Activated CD4-positive, alpha-beta T cell treated with anti-CD3 and anti-CD28 coated beads for 4 hours (primary cell): ENCODE data around the gene PTGER3.

Experiments used
- DNase-seq, 2 donors: peaks; one replicate each; pipeline ENCODE4 v3.0.0-alpha.2; 2020

Gene PTGER3

DNA sequence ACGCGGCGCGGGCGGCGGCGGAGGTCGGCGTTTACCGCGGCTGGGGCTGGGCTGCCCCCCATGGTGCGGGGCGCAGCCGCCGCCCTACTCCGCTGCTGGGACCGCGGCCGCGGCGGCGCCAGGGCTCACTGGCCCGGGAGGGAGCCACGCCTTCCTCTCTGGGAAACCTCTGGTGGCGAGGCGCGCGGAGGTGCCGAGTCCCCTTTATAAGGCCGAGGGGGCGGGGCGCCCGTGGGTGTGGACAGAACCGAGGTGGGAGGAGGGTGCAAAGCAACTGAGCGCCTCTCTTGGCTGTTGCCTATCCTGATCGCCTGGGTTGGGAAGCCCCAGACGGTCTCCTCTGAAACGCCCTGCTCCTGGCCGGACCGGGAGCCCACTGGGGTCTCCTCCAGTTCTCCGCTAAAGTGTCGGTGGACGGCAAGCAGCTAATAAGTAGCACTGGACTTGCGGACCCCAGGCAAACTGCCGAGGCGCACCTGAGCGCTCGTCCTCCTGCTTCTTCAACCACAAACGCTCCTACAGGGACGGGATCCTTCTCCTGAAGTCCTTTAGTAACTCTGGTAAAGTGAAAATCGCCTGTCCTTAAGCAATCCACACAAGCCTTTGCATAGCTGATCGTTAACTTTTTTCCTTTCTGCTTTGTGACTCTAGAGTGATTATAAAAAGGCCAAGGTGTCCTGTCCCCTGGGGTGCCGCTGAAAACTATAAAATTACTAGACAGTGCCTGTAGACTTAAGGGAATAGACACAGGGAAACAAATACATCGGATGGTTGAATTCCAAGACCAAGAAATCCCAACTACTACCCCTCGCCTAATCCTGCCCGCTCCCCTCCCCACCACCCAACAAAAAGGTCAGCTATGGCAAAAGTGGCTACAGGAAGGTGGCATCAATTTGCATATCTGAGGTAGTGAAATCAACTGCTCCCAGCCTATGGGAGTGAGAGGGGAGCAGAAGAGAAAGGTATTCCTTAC is at the start of gene PTGER3:
Gene PTGER3 (minus strand): TSS at position 182 of the 973 bp plus-strand sequence. CDS start 239 bp downstream, outside the sequence.
- peak; percentile 47 to 50 for DNase-seq

- DNase-seq = no peak
Observed at GRCh38 chr1:71094913-71095312, 47.3 kb upstream of the PTGER3 start.

DNA sequence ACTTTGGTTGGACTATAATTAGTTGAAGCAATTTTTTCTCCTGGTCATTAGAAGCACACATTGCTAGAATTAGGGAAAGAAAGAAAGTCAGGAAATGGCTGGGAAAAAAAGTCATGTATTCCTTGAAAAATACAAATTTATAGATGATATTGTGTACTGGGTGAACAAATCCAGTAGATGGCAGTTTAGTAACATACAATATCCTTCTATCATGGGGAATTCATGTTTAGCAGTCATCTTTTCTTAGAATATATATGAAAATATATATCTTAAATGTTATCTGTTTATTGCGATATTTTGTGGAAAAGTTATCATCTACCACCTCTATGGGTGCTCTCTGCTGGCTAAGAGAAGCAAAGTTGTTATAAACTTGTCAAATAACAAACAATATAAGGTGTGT is 46.3 kb upstream of the PTGER3 start:
- no peak for DNase-seq

- DNase-seq = no peak
Observed at GRCh38 chr1:71089536-71090270, 42.1 kb upstream of the PTGER3 start.

DNA sequence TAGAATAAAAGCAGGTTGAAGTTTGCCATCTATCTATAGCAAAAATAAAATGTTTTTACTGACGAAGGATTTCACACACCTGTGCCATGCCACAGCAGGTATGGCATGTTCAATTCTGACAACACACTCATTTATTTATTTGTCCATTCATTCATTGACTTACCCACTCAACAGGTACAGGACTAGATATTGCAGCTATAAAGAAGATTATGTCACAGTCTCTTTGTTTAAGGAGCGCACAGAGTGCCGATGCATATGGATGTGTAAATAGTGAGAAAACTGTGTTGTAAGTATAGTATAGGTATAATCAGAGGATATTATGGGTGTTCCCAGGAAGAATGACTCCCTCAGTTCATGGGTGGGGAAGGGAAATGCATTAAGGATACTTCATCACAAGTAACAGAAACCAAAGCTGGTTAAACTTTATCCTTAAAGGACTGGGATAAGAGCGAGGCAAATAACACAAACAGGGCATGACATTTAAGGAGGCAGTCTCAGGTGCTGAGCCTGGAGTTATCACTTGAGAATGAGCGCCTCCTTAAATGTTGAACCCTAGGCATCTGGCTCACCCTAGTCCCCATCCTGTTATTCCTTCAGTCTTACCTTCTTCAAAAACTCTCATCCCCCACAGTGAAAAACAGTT is 41.1 kb upstream of the PTGER3 start:
- no peak for DNase-seq

DNA sequence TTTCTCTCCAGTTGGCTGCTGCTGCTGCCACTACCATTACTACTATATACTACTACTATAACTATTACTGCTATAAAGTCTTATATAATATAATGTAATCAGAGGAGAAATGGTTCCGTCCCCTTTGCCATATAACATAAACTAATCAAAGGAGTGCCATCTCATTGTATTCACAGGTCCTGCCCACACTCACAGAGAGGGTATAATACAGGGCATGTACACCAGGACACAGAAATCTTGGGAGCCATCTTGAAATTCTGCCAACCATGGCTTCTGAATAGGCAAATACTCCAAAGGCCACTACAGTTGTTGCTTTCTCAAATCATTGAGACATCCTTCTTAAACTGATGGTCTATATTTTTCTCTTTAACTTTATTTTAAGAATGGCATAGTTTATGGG is 40.1 kb upstream of the PTGER3 start:
- no peak for DNase-seq

DNA sequence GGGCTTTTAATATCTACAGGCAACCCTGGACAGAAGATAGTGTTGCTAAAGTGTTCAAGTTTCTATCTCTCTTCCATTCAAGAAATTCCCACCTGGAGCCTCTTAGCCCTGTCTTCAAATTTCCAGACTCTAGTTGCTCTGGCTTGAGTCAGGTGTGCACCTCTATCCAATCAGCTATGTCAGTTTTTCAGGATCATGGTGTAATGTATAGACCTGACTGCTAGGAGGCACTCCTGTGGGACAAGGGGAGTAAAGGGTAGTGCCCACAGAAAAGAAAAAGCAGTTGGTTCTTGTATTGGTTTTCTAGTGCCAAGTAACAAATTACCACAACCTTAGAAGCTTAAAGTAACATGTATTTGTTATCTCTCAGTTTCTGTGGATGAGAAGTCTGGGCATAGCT is 39.4 kb upstream of the PTGER3 start:
- no peak for DNase-seq

DNA sequence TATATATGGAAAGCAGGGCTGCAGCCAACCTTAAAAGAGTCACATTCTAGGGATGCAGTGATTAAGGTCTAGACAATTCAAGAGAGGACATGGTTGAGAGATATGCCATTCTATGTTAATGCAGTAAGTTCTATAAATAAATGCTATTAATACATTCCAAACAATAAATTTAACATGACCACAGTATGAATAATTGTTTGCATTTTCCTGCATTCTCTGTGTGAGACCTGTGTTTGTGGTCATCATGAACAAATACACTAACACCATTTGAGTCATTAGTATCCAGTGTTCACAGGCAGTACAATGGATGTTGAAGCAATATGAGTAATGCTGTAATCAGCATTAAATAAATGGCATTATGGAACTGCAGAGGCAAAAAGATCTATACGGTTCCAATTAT is 38.7 kb upstream of the PTGER3 start:
- DNase-seq = no peak

- DNase-seq = no peak
Observed at GRCh38 chr1:71083271-71083670, 35.7 kb upstream of the PTGER3 start.

- peak in 1 of 2 donors; percentile 8 for DNase-seq
Observed at GRCh38 chr1:71081697-71082080, 34.1 kb upstream of the PTGER3 start.

- peak; percentile 90 to 91 for DNase-seq
Observed at GRCh38 chr1:71080739-71081696, 33.4 kb upstream of the PTGER3 start, which contains the start of gene ZRANB2. TSS of gene ZRANB2 (minus strand) at chr1:71081035. CDS start at chr1:71080995, 40 bp downstream.

DNA sequence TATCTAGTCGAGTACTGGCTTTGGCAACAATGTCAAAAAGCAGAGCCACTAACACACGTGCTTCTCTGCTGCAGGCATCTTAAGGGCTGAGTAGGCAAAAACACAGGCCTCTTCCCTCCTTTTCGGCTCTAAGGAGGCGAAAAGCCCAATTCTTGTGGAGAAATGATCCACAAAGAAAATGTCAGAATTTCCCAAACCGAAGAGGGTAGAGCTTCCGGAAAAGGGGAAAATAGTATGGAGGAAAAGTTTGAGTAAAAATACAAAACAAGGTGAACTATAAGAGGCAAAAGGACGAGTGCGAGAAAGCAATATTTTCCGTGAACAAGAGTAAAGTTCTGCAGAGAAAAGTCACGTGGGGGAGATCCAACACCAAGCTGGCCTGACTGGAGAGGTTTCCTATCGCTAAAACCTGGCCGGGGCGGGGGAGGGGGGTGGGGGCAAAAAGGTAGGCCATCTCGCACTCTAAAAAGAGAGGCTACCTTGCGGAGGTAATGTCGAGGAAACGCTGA is 32.7 kb upstream of the PTGER3 start:
- peak; percentile 22 to 24 for DNase-seq

GRCh38 chr1:71074681-71075080 is 27.1 kb upstream of the PTGER3 start:
- no peak for DNase-seq

DNA sequence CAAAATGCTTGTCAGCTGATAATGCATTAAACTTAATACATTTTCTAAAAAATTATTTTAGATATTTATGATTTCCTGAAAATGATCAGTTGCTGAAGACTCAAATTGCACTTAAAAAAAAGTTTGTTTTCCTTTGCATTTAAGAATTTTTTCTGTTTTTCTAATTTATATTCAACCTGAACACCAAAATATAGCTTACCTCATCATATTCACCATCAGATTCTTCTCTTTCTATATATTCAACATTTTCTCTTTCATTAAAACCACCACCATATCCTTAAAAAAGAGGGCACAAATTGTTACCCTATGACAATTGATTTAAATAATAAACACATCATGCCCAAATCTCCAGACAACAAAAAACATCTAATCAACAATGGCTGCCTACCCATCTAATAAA is 24.7 kb upstream of the PTGER3 start:
- no peak for DNase-seq

- no peak for DNase-seq
Observed at GRCh38 chr1:71071720-71072119, 24.1 kb upstream of the PTGER3 start.

DNA sequence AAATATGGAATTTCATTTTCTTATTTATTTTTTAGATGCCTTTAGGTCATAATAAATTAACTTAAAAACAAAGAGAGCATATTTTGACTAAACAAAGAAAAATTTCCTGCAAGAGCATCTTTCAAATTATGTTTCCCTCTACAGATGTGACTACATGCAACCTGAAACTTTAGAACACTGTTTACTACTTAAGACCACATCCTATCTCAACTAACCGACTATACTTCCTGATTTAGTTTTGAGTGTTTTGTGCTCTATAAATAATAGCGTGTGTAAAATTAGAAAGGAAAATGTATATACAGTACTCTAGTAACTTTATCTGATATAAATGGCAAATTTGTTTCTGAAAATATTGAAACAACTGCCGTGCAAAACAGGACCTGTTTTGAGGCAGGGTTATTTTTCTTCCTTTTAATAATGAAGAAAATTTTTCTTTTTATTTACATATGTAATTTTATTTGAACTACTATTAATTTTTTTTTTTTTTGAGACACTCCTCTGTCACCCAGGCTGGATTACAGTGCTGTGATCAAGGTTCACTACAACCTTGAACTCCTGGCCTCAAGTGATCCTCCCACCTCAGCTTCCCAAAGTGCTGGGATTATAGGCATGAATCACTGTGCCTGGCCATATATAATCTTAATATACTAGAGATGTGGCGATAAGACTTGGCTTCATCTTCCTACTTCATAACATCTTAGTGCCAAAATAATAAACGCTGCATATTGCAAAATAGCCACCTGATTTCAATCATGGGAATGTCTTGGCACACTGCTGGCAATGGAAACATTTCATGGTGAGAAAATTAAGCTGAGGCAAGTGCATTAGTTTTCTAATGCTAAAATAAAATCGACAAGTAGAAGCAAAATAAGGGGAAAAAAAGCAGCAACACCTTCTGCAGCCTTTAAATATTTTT is 21.0 kb upstream of the PTGER3 start:
- no peak for DNase-seq

- no peak for DNase-seq
Observed at GRCh38 chr1:71054791-71055190, 7.2 kb upstream of the PTGER3 start.

- no peak for DNase-seq
Observed at GRCh38 chr1:71054281-71054731, 6.7 kb upstream of the PTGER3 start.

- DNase-seq = no peak
Observed at GRCh38 chr1:71053758-71054157, 6.1 kb upstream of the PTGER3 start.

DNA sequence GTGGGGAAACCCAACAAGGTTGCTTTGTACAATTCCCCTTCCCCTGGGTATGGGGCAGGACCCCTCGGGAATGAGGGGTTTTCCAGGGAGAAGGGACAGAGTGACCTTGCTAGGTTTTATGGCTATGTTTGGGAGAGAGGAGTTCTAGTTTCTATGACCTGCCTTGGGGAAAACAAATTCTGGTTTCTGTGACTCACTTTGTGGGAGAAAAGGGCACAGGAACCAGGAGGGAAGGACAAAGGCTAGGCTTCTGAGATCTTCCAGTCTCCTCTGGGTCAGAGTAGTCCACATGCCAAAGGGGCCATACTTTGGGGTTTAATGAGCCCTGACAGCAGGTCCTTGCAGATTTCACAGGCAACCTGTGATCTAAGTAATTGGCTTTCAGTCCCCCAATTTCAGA is 5.5 kb upstream of the PTGER3 start:
- DNase-seq = no peak
